NCI-H82 (cell line): Measurements from ENCODE around the gene SOCS3.

Experiments
- DNase-seq: peaks from one replicate; lab custom pipeline; 2025; lab: John Stamatoyannopoulos, UW

SOCS3 gene

GRCh38 chr17:78329263-78330059 is 30.4 kb downstream of the SOCS3 start:
- DNase-seq, result peak; percentile 18

DNA sequence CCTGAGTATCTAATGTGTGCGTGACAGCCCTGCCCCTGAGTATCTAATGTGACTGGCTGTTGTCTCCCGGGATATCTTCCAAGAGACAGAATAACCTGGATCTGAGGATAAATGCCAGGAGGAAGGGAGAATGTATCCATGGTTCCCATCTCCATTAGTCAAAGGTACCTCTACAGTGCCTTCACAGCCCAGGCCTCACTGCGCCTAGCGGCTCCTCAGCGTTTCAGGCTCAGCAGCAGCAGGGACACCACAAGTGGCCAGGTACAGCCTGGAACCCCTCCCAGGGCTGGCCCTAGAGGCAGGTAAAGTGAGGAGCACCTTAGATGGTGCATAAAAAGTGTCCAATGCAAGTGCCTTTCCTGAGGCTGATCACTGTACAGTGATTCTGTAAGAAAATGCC is 32.0 kb downstream of the SOCS3 start:
- no peak for DNase-seq

DNA sequence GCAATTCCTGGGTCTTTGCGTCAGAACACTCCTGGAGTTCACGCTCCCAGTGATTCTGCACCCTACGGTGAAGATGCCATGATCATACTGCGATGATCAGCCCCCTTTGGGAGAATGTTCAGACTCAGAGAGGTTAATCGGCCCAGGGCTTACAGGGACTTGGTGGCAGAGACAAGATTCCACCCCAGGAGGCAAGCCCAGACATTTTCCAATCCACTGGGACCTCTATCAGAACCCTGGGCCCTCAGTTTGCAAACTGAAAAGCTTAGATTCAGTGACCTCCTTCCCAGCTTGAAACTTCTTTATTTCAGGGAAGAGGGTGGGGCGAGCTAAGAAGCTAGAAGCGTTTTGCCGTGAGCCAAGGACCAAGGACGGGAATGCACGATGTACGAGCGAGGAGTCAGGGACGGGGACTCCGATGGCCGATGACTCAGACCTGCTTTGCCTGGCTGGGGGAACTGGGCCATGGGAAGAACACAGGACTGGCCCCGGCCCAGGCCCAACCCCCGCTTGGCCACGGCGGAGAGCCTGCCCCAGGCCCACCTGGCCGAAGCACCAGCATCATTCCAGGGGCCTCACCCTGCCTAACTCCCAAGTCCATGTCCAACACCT is 34.7 kb downstream of the SOCS3 start:
- DNase-seq, result no peak

- peak; percentile 33 for DNase-seq
Measured at GRCh38 chr17:78324391-78325075, 35.3 kb downstream of the SOCS3 start.

DNA sequence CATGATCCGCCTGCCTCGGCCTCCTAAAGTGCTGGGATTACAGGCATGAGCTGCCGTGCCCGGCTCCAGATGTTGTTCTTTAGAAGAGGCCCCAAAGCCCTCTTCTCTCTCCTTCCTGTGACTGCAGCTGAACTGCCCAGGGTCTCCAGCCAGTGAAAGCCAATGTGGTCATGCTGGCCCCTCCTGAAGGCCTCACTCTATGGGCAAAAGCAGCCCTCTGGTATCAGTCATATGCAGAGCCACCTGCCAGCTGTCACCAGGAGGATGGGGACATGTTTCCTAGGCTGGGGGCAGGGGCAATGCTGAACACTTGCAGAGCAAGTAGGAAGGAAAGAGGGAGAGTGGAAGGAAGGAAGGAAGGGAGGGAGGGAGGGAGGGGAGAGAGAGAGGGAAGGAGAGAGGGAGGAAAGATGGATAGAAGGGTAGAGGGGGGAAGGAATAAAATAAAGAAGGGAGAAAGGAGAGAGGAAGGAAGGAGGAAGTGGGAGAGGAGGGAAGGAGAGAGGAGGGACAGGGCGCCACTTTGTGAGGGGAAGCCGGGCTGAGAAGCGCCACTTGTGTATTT is 36.0 kb downstream of the SOCS3 start:
- DNase-seq, result peak; percentile 57

DNA sequence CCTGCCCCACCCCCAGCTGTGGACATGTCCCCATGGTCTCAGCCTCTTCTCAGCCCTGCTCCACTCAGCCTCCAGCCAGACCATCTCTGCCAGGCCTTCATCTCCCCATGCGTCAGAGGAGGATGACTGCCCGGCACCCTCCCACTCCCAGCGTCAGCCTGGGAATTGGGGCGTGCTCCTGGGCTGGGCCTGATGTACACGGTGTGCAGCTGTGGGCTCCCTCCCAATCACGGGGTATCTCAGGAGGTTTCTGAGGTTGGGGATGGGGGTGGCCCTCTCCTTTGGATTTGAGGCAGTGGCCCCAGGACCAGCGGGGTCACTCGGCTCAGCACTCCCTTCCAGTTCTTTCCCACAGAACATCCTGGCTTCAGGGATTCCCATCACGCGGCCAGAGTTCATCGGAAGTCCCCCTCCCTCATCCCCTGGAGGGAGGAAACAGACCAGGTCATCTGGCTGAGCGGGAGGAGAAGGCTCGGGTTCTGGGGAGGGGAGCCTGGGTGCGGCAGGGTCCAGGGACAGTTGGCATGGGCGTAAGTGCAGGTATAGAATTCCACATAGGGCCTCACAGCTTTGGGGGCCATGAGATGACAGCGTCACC is 36.9 kb downstream of the SOCS3 start:
- DNase-seq, result no peak

GRCh38 chr17:78322327-78322857 is 37.5 kb downstream of the SOCS3 start:
- DNase-seq, result no peak

- no peak for DNase-seq
Measured at GRCh38 chr17:78318843-78319242, 41.0 kb downstream of the SOCS3 start.

DNA sequence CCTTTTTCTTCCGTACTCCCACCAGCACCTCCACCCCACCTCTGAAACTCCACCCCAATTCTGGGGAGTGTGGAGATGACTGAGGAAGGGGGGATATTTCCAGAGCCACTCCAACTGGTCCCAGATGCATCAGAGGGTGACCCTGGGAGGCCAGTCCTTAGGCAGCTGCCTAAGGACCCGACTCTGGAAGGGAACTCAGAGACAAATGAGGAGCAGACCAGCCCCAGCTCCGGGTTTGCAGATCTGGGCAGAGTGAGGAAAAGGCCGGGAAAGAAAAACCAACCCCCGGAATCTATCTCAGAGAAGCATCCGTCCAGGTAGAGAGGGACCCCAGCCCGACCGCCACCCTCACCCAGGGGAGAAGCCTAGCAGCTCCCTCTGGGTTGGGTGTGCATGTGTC is 41.5 kb downstream of the SOCS3 start:
- no peak for DNase-seq

- DNase-seq, result no peak
Measured at GRCh38 chr17:78317794-78318400, 42.0 kb downstream of the SOCS3 start.

DNA sequence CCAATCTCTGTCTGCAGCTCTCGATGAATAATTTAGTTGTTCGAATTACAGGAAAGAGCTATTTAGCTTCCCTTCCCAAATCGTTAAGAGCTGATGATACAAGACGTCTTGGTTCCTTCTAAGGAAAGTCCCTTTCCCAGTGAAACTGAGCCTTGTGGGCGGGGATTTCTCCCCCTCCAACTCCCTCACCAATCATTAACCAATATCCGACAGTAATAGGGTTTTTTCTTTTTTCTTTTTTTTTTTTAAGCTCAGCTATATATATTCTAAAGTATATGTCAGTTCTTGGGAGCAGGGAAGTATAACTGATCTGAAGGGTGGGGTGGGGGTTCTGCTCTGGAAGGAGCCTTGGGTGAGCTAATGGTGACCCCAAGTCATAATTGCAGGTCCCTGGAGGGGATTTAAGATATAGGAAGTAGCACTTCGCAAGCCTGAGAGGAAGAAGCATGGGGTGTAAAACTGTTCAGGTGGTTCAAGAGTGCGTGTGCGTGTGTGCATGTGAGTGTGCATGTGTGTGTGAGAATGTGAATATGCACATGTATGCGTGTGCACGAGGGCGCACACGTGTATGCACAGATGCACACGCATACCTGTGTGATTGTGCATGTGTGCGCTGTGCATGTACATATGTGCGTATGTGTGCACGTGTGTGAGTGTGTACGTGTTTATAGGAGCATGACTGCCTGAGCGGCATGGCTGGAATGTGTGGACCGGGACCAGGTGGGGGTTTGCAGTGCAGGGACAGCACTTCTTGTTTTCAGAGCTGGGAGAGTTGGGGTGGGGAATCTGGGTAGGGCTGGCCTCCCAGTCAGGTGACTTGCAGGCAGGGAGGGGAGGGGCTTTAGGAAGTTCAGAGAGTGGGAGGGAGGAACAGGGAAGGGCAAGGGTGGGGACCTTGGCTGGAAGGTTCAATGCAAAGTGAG is 42.7 kb downstream of the SOCS3 start:
- peak; percentile 41 for DNase-seq

GRCh38 chr17:78316115-78316866 is 43.6 kb downstream of the SOCS3 start:
- DNase-seq, result no peak

GRCh38 chr17:78315355-78316114 is 44.3 kb downstream of the SOCS3 start:
- DNase-seq, result no peak

DNA sequence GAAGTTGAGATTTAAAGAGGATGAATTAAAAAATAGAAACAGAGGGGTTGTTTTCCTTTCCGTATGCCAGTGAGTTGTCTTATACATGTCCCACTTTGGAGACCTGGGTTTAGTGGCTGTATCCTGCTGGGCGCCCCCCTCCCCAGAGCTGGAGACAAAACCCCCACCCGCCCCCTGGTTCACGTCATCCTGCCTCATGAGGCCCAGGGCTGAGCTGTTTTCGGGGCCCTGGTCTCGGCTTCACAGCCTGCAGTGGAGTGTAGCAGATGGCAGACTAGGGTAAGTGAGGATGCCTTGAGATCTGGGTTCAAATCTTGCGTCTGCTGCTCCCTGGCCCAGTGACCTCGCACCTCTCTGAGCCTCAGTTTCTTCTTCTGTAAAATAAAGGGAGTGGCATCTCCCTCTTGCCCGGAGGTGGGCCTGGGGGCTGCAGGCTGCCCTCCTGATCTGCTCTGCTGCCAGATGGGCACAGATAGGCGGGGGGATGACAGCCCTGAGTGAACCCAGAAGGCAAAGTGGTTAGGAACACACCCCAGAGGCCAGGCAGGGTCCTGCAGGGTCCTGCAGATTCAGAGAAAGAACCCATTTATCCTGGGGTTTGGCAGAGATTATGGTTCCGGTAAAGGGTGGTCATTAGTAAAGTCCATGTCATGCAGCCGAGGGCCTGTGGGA is 45.1 kb downstream of the SOCS3 start:
- no peak for DNase-seq

DNA sequence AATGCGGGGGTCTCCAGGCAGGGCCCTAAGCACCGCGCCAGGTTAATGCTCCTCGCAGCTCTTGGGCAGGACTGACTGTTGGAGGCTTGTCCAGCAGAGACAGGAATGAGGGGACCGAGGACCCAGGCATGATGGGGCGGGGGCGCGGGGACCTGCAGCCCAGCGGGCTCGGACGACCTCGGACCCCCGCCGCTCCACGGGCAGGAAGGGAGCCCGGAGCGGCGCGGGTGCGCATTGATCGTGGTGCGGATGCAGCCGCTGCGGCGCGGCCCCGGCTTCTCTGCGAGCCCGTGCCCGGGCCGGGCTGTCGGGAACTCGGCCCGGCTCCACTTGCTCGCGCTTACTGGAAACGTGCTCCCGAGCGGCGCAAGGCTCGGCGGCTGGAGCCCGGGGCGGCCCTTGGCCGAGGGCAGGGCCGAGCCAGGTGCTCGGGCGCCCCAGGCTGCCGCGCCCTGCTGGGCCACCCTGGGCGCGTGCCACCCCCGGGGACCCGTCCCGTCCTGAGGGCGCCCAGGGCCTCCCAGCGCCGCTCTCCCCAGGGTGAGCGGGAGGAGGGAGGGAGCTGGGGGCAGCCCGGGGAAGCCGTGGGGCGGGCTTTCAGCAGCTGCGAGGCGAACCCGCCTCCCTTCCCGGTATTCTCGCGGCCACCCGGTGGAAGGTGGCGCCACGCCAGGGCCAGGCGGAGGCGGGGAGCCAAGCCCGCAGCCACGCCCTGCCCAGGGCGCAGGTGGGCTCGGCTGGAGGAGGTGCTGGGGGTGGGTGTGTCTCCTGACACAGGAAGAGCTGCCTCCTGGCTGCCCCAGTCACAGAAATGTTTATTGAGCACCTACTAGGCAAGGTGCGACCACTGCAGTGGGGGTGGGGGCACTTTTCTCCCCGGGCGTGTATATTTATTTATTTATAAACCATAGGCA is 45.9 kb downstream of the SOCS3 start:
- DNase-seq, result peak; percentile 88

DNA sequence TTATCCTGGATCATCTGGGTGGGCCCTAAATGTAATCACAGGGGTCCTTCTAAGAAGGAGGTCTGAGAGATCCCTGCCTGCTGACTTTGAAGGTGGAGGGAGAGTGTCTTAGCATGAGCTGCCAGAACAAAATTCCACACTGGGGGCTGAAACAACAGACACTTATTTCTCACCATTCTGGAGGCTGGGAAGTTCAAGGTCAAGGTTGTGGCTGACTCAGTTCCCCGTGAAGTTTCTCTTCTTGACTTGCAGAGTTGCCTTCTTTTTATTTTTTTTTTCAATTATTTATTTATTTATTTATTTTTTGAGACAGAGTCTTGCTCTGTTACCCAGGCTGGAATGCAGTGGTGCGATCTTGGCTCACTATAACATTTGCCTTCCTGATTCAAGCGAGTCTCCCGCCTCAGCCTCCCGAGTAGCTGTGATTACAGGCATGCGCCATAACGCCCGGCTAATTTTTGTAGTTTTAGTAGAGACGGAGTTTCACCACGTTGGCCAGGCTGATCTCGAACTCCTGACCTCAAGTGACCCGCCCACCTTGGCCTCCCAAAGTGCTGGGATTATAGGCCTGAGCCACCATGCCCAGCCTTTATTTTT is 50.1 kb downstream of the SOCS3 start:
- peak; percentile 91 for DNase-seq
